Skeletal muscle satellite cell (primary cell): Measurements from ENCODE around the gene DNAJC7.

ENCODE experiments used
- H3K27me3 ChIP-seq: 2 replicates; pipeline ENCODE4 v1.7.0; 2013; ENCODE audit warnings: low read length; ENCODE audit not compliant: control insufficient read depth, insufficient read depth
- H3K36me3 ChIP-seq: 2 replicates; pipeline ENCODE4 v1.7.0; 2013; ENCODE audit warnings: mild to moderate bottlenecking, control low read depth, low read length; ENCODE audit not compliant: insufficient read depth
- H3K4me1 ChIP-seq: 2 replicates; pipeline ENCODE4 v1.7.0; 2013; ENCODE audit warnings: low read length; ENCODE audit not compliant: control insufficient read depth, insufficient read depth
- H3K4me2 ChIP-seq: 2 replicates; pipeline ENCODE4 v1.7.0; 2013; ENCODE audit warnings: mild to moderate bottlenecking, low read length
- H3K4me3 ChIP-seq: 2 replicates; pipeline ENCODE4 v1.7.0; 2013; ENCODE audit warnings: low read length
- H3K9ac ChIP-seq: 2 replicates; pipeline ENCODE4 v1.7.0; 2013; ENCODE audit warnings: mild to moderate bottlenecking, low read depth, low read length, moderate library complexity
- H3K9me3 ChIP-seq: replicated peaks from 2 replicates; pipeline ENCODE4 v1.7.0; 2013; ENCODE audit warnings: mild to moderate bottlenecking, control low read depth, low read length

DNAJC7 gene

DNA sequence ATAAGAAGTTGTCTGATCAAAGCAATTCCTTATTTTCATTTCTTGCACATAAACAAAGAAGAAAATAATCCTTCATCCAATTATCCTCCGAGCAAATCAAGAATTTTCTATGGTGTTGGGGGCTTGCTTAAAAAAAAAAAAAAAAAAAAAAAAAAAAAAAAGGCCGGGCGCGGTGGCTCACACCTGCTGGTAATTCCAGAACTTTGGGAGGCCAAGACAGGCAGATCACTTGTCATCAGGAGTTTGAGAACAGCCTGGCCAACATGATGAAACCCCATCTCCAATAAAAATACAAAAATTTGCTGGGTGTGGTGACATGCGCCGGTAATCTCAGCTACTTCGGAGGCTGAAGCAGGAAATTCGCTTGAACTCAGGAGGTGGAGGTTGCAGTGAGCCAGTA, 31.3 kb downstream of the DNAJC7 start:
- Histone ChIP-seq H3K4me2 (no peak overlapping the region), H3K9ac (no peak overlapping the region), H3K36me3 (peaks cover 87% of the 10 kb centered on the region), H3K4me1 (peaks cover 2% of the 10 kb centered on the region), H3K27me3 (no peaks in the 10 kb centered on the region), H3K9me3 (no peaks in the 10 kb centered on the region), H3K4me3 (no peak overlapping the region)

DNA sequence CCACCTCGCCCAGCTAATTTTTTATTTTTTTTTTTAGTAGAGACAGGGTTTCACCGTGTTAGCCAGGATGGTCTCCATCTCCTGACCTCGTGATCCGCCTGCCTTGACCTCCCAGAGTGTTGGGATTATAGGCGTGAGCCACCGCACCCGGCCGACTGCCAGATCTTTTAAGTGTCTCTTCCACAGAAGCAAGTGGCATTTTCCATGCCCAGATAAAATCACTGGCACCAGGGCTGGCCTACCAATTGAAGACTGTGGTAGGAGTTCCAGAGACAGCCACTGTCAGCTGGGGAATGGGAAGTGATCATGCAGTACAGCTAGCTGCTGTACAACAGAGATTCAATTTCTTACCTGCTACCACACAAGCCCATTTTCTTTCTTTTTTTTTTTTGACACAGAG, 32.8 kb downstream of the DNAJC7 start:
- Histone ChIP-seq H3K36me3 (peaks cover 84% of the 10 kb centered on the region), H3K4me1 (peaks cover 2% of the 10 kb centered on the region), H3K9ac (no peak overlapping the region), H3K4me2 (no peak overlapping the region), H3K4me3 (no peak overlapping the region), H3K27me3 (no peaks in the 10 kb centered on the region), H3K9me3 (no peaks in the 10 kb centered on the region)

DNA sequence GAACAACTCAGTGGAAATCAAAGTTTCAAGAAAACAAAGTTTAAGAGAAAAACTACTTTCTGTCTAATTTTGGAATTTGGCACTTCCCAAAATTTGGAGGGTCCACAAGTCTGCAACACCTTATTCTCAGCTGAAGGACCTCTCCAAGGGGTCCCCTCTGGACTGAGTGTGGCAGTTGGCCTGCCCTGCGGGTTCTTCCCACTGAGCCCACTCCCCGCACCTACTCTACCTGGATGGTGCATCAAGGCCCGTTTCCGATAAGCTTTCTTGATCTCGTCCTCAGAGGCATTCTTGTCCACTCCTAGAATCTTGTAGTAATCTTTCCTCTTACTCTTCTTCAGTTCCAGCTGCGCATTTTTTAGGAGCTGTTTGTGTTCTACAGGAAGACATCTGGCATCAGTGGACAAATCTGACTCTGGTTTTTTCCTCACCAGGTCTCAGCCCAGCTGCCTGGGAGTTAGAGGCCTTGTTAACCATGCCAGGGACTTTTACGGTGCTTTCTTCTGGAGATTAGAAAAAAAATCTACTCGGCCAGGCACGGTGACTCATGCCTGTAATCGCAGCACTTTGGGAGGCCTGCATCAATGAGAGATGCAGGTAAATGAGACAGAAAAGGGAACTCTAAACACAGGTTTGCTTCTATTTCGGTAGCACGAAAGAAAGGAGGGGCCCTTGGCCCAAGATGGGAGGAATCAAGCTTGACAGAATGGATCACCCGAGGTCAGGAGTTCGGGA, 35.0 kb downstream of the DNAJC7 start:
- H3K4me2 ChIP-seq, result no peak overlapping the region
- peaks cover 2% of the 10 kb centered on the region for H3K4me1 ChIP-seq
- H3K27me3 ChIP-seq, result no peaks in the 10 kb centered on the region
- no peaks in the 10 kb centered on the region for H3K9me3 ChIP-seq
- H3K9ac ChIP-seq, result no peak overlapping the region
- H3K36me3 ChIP-seq, result peaks cover 76% of the 10 kb centered on the region
- H3K4me3 ChIP-seq, result no peak overlapping the region

DNA sequence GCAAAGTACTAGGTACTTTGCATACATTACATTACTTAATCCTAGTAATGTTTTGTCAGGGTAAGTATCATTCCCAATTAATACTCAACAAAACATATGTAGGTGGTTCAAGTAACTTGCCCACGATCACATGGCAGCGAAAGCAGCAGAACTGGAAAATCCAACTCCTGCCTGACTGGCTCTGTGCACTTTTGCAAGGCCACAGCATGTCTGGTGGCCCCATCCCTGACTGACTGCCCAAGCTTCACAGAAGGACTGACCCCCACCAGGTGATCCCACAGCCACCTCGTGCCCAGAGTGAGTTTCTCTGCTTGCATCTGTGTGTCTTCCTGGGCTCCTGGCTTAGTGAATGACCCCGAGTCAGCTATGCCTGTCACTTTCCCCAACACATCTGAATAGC, 39.2 kb downstream of the DNAJC7 start:
- peaks cover 25% of the 10 kb centered on the region for H3K4me1 ChIP-seq
- no peaks in the 10 kb centered on the region for H3K27me3 ChIP-seq
- no peaks in the 10 kb centered on the region for H3K9me3 ChIP-seq
- H3K4me3 ChIP-seq, result no peak overlapping the region
- peaks cover 83% of the 10 kb centered on the region for H3K36me3 ChIP-seq
- no peak overlapping the region for H3K4me2 ChIP-seq
- H3K9ac ChIP-seq, result no peak overlapping the region

DNA sequence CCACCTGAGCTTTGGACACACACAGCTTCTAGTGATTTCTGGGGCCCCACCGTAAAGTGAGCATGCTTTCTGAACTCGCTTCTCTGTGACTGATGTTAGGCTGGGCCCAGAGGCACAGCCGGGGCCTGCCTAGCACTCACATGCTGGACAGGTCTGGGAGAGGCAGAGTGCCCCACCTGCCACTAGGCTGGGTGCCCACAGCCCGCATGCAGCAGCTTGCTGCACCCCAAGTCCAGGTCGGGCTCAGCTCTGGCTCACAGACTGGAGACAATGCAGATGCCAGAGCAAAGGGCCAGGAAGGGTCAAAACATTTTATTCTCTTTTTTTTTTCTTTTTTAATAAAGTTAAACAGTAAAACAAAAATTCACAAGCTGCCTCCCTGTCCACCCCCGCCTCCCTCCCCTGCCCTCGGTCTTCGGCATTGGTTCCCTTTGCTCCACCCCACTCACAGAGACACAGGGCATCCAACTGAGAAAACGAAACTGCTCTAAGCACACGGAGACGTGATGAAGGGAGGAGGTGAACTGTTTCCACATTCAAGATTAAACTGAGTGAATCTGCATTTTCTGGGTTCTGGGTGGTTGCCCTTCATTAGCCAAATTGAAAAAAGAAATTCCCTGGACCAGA, 41.0 kb downstream of the DNAJC7 start:
- H3K4me3 ChIP-seq, result no peak overlapping the region
- peaks cover 84% of the 10 kb centered on the region for H3K36me3 ChIP-seq
- no peaks in the 10 kb centered on the region for H3K27me3 ChIP-seq
- H3K9ac ChIP-seq, result peak overlapping the region; percentile 36
- no peaks in the 10 kb centered on the region for H3K9me3 ChIP-seq
- H3K4me1 ChIP-seq, result peaks cover 29% of the 10 kb centered on the region
- H3K4me2 ChIP-seq, result peak overlapping the region; percentile 30

DNA sequence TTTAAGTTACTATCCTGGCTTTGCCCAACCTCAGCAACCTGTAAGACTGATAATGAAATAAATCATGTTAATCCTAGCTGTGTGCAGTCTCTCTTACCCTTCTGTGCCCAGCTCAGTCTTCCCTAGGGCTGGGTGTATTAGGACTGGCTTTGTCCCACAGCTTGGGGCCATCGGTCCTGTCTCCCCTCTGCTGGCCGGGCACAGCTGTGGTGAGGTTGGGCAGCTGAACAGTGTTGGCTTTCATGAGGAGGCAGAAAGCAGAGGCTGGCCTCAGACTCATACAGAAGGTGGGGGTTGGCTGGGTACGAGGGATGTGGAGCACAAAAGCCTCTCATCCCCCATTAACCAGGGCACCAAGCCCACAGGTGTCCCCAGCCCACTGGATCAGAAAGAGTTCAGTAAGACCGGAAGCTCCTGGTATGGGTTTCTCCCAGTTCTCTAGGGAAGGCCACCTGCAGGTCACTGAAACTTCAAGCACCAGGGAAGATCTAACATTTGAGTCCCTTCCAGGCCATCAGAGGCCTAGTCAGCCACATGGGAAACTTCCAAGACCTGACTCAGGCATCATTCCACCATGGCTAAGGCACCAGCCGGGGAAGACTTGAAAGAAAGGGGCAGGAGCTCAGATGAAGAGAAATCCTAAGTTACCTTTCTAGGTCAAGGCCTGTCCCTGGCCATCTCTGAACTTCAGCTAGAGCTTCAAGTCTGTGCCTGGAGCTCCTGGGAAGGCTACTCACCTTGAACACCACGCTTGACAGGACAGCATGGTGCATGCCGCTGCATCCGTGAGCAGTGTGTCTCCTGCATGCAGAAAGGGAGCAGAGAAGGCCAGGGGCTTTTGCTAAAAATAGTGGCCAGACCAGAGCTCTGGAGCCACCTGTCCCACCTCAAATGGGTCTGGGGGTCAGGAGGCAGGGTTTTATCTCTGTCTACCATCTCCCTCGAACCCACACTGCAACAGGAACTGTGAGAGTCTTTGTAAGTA, 41.8 kb downstream of the DNAJC7 start:
- Histone ChIP-seq H3K36me3 (peaks cover 81% of the 10 kb centered on the region), H3K9me3 (no peaks in the 10 kb centered on the region), H3K4me2 (no peak overlapping the region), H3K4me1 (peaks cover 29% of the 10 kb centered on the region), H3K9ac (no peak overlapping the region), H3K4me3 (no peak overlapping the region), H3K27me3 (no peaks in the 10 kb centered on the region)

DNA sequence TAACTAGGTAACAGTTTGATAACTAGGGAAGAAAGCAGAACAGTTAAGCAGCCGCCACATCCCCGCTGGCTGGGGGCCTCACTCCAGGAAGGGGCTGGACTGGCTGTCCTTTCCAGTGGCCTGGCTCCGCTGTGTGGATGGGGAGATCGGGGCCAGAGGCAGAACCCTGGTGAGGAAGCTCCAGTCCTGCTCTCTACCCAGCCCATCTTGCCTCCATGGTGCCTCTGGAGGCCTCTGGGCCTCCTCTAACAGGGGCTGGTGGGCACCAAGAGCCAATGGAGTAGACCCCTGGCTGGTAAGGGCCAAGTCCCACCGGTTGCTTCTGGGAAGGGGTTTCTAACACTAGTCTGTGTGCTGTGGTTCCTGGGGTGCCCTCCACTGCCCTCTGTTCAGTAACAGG, 42.6 kb downstream of the DNAJC7 start:
- Histone ChIP-seq H3K27me3 (no peaks in the 10 kb centered on the region), H3K9ac (no peak overlapping the region), H3K4me3 (no peak overlapping the region), H3K9me3 (no peaks in the 10 kb centered on the region), H3K36me3 (peaks cover 76% of the 10 kb centered on the region), H3K4me2 (no peak overlapping the region), H3K4me1 (peaks cover 29% of the 10 kb centered on the region)

DNA sequence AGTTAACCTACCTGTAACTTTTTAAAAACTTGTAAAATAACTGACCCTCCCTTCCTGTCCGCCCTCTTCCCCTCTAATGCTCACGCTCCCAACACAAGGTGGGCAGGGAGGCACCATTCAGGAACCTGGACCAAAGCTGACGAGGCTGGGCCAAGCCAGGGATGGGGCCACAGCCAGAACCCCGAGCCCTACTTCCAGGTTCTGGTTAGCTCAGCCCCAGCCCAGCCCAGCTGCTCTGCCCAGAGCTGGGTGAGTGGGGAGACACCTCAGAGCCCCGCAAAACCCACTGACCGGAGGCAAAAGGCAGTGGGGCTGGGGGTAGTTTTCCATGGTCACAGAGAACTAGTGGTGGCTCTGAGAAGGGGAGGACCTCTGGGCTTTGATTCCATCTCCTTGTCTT, 43.2 kb downstream of the DNAJC7 start:
- Histone ChIP-seq H3K36me3 (peaks cover 78% of the 10 kb centered on the region), H3K27me3 (no peaks in the 10 kb centered on the region), H3K9ac (no peak overlapping the region), H3K4me3 (no peak overlapping the region), H3K4me2 (no peak overlapping the region), H3K4me1 (peaks cover 29% of the 10 kb centered on the region), H3K9me3 (no peaks in the 10 kb centered on the region)

DNA sequence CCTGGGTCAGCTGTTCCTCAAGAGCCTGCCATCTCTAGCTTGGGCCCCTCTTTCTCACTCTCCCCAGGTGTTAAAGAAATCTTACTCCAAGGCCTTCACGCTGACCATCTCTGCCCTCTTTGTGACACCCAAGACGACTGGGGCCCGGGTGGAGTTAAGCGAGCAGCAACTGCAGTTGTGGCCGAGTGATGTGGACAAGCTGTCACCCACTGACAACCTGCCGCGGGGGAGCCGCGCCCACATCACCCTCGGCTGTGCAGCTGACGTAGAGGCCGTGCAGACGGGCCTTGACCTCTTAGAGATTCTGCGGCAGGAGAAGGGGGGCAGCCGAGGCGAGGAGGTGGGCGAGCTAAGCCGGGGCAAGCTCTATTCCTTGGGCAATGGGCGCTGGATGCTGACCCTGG, 43.8 kb downstream of the DNAJC7 start:
- H3K27me3 ChIP-seq, result no peaks in the 10 kb centered on the region
- peaks cover 34% of the 10 kb centered on the region for H3K4me1 ChIP-seq
- no peaks in the 10 kb centered on the region for H3K9me3 ChIP-seq
- H3K4me2 ChIP-seq, result no peak overlapping the region
- no peak overlapping the region for H3K4me3 ChIP-seq
- H3K36me3 ChIP-seq, result peaks cover 81% of the 10 kb centered on the region
- H3K9ac ChIP-seq, result peak overlapping the region; percentile 19

DNA sequence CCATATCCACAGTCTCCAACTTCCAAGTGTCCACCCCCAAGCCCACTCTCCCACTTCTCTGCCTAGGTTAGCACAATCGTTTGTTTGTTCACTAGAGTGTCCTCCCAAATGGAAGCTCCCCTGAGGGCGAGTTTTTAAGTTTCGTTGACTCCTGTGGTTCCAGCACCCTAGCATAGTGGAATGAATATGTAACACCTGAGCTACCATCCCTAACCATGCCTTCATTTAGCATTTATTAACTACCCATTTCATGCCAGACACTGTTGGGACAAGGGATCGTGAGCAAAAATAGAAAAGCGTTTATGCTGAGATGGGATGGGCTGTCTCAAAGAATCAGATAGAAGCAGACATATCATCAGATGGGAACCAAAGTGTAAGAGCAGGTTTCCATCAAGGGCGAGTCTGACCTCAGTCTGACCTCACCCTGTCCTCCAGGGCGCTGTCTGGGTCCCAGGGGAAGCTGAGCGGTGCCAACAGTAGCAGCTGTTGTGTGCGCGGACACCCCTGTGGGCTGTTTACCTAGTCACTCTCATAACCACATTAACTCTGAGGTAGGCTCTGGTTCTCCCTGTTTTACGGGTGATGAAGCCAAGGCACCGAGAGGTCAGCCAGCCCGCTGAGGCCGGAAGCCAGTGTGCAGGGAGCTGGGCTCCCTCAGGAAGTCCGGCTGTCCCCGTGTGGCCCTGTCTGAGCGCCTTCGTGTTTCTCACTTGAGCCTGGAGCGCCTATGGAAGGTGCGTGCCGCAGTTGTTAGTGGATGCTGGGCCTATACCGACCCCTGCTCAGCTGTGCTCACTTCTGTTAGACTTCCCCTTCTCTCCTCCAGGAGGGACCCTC, 44.5 kb downstream of the DNAJC7 start:
- Histone ChIP-seq H3K4me2 (no peak overlapping the region), H3K36me3 (peaks cover 82% of the 10 kb centered on the region), H3K27me3 (no peaks in the 10 kb centered on the region), H3K9ac (peak overlapping the region; percentile 19), H3K4me1 (peaks cover 40% of the 10 kb centered on the region), H3K9me3 (no peaks in the 10 kb centered on the region), H3K4me3 (no peak overlapping the region)
